IPS-NIHi7 (cell line): ENCODE results near the gene COA1.
"Not testable (repeated sequence)": the region's sequence is repeated elsewhere in the genome, so short reads cannot be mapped to it uniquely, and the experiment has no call there.

Source experiments
- DNase-seq: peaks from one replicate; pipeline ENCODE4 v3.0.0; 2012; ENCODE audit warnings: mixed read lengths; ENCODE audit errors: extremely low spot score

The COA1 gene

GRCh38 chr7:43758029-43758821 lies 28.9 kb upstream of the COA1 start, which contains the start of gene BLVRA:
TSS of gene BLVRA (plus strand) at chr7:43758680. CDS start at chr7:43771159, 12,479 bp downstream.
- peak; percentile 87 for DNase-seq

GRCh38 chr7:43757073-43757720 lies 27.9 kb upstream of the COA1 start:
- no peak for DNase-seq

- no peak for DNase-seq
These were observed 27.2 kb upstream of the COA1 start for GRCh38 chr7:43756368-43757072.

GRCh38 chr7:43754596-43754995 lies 25.3 kb upstream of the COA1 start:
- no peak for DNase-seq

GRCh38 chr7:43753843-43754242 lies 24.5 kb upstream of the COA1 start:
- DNase-seq: no peak

GRCh38 chr7:43753271-43753810 lies 24.0 kb upstream of the COA1 start:
- DNase-seq: no peak

- no peak for DNase-seq
These were observed 23.1 kb upstream of the COA1 start for GRCh38 chr7:43752411-43752810.

GRCh38 chr7:43750016-43750887 lies 20.9 kb upstream of the COA1 start:
- DNase-seq: no peak

- no peak for DNase-seq
These were observed 20.1 kb upstream of the COA1 start for GRCh38 chr7:43749383-43749940.

GRCh38 chr7:43747328-43748105 lies 18.2 kb upstream of the COA1 start:
- no peak for DNase-seq

GRCh38 chr7:43742692-43743091 lies 13.4 kb upstream of the COA1 start:
- no peak for DNase-seq

GRCh38 chr7:43737467-43738127 lies 8.3 kb upstream of the COA1 start:
- DNase-seq: no peak

GRCh38 chr7:43735802-43736603 lies 6.7 kb upstream of the COA1 start:
- no peak for DNase-seq

- no peak for DNase-seq
These were observed 6.1 kb upstream of the COA1 start for GRCh38 chr7:43735403-43735801.

GRCh38 chr7:43734575-43735332 lies 5.4 kb upstream of the COA1 start:
- DNase-seq: not testable (repeated sequence)

GRCh38 chr7:43731494-43731893 lies 2.2 kb upstream of the COA1 start:
- DNase-seq: not testable (repeated sequence)

GRCh38 chr7:43729924-43730248 lies 563 bp upstream of the COA1 start:
- DNase-seq: no peak

GRCh38 chr7:43727494-43727893 lies 1.8 kb downstream of the COA1 start:
- DNase-seq: no peak
